NCI-H2107 (cell line): ENCODE results near the gene MAD1L1.
"Not testable (repeated sequence)": the region's sequence is repeated elsewhere in the genome, so short reads cannot be mapped to it uniquely, and the experiment has no call there.

Source experiments
- DNase-seq: peaks from one replicate; lab custom pipeline; 2025; lab: John Stamatoyannopoulos, UW

The MAD1L1 gene

GRCh38 chr7:2173189-2173827 lies 59.4 kb downstream of the MAD1L1 start:
- no peak for DNase-seq

- DNase-seq: peak; percentile 84
These were observed 60.2 kb downstream of the MAD1L1 start for GRCh38 chr7:2172311-2173188.

GRCh38 chr7:2171855-2172254 lies 60.9 kb downstream of the MAD1L1 start:
- DNase-seq: no peak

GRCh38 chr7:2170576-2171521 lies 61.9 kb downstream of the MAD1L1 start:
- DNase-seq: no peak

GRCh38 chr7:2169923-2170575 lies 62.7 kb downstream of the MAD1L1 start:
- DNase-seq: no peak

DNA sequence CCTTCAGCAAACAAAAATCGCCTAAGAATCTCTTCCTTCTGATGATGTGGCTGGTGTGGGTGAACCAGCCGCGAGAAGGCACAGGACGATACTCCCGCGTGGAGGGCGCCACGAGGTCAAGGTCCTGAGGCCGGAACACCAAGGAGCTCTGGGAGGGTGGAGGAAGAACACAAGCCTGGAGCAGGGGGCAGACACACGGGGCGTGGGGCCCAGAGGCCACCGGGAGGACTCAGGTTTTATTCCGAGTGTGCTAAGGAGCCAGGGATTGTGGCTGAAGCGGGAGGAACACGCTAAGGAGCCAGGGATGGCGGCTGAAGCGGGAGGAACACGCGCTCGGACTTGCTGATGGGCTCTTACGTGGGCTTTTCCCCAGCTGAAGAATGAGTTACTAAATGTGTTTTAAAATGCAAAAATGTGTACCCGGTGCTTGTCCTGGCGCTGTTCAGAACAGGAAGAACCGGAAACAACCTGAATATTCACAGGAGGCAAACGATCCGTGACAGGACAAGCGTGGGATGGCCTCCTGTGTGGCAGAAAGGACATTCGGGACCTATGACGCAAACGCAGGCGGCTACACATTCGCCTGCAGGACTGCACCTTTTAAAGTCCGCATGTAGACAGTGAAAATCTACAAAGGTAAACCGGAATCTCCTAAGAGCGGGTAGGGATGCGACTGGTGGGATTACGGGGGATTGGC lies 64.0 kb downstream of the MAD1L1 start:
- no peak for DNase-seq

DNA sequence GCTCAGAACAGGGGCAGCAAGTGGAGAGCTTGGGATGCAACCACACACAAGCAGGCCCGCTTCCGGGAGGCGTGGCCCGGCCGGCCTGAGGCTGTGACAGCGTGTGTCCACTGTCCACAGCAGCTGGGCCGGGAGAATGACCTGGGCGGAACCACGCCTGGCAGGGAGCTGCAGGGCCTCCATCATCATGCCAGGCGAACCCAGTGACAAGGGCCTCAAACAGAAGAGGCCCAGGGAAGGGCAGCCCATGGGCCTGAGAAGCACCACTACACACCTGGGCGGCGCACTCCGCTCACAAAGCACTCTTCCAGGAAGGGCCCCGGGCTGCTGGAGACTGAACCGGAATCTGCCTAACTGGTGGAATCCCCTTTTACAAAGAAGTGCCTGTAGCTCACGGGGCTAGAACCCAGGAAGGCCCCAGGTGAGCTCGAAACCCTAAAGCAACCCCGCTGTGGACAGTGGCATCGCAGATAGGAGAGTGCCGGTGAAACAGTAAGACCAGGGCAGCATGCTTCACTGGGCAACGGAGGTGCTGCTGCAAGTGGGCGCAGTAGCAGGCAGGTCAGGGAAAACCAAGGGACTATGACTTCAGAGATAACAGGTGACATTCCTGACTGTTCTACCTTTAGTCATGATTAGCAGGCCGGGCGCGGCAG lies 66.0 kb downstream of the MAD1L1 start:
- DNase-seq: no peak

GRCh38 chr7:2165610-2166594 lies 66.8 kb downstream of the MAD1L1 start:
- DNase-seq: no peak

GRCh38 chr7:2165239-2165609 lies 67.5 kb downstream of the MAD1L1 start:
- no peak for DNase-seq

- no peak for DNase-seq
These were observed 68.1 kb downstream of the MAD1L1 start for GRCh38 chr7:2164646-2165045.

- DNase-seq: no peak
These were observed 68.9 kb downstream of the MAD1L1 start for GRCh38 chr7:2163600-2164555.

- no peak for DNase-seq
These were observed 69.8 kb downstream of the MAD1L1 start for GRCh38 chr7:2162959-2163358.

DNA sequence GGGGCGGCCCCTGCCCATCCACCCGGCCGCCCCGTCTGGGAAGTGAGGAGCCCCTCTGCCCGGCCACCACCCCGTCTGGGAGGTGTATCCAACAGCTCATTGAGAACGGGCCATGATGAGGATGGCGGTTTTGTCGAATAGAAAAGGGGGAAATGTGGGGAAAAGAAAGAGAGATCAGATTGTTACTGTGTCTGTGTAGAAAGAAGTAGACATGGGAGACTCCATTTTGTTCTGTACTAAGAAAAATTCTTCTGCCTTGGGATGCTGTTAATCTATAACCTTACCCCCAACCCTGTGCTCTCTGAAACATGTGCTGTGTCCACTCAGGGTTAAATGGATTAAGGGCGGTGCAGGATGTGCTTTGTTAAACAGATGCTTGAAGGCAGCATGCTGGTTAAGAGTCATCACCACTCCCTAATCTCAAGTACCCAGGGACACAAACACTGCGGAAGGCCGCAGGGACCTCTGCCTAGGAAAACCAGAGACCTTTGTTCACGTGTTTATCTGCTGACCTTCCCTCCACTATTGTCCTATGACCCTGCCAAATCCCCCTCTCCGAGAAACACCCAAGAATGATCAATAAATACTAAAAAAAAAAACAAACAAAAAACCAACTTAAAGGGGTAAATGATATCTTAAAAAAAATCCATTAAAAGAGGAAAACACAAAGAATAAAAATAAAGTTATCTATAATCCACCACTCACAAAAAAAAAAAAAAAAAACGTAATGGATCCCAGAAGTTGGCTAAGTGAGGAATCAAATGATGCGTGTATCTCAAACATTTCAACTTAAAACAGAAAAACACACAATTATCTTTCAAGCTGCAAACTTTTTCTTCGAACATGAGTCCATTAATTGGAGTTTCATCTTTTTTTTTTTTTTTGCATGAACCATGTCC lies 70.5 kb downstream of the MAD1L1 start:
- DNase-seq: not testable (repeated sequence)

DNA sequence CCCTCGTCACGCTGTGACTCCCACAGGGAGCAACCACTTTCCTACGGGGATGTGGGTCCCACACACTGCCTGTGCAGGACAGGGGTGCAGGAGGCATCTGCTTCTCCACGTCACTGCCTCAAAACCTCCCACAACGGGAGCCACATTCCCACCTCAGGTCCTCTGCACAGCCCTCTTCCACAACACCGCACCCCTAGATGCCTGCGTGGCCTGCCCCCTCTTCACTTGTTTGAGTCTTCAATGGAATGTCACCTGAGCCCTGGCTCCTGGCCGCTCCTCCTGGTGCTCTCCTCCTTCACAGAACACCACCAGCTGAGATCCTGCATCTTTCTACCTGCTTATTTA lies 73.6 kb downstream of the MAD1L1 start:
- DNase-seq: no peak

GRCh38 chr7:2158331-2159175 lies 74.2 kb downstream of the MAD1L1 start:
- DNase-seq: no peak
